DOHH2 (cell line): ENCODE measurements around the gene FAS.

ENCODE experiments used
- H3F3A ChIP-seq: fragments of 200-600 bp; sonication (generic), shearing (Covaris generic); 2 replicates; pipeline ENCODE4 v1.6.0; 2016; ENCODE audit warnings: antibody characterized with exemption, mild to moderate bottlenecking; ENCODE audit not compliant: control insufficient read depth, insufficient read depth
- H3K27ac ChIP-seq: fragments of 200-600 bp; sonication (generic); 2 replicates; pipeline ENCODE4 v1.5.1; 2014; ENCODE audit warnings: low read depth, mild to moderate bottlenecking, low read length, moderate library complexity
- H3K27me3 ChIP-seq: fragments of 200-600 bp; sonication (generic); 2 replicates; pipeline ENCODE4 v1.6.1; 2014; ENCODE audit warnings: mild to moderate bottlenecking, low read length, mixed read lengths; ENCODE audit not compliant: control insufficient read depth
- H3K36me3 ChIP-seq: fragments of 200-600 bp; sonication (generic); 2 replicates; pipeline ENCODE4 v1.6.1; 2014; ENCODE audit warnings: mild to moderate bottlenecking, low read length, moderate library complexity, mixed read lengths; ENCODE audit not compliant: control insufficient read depth
- H3K4me1 ChIP-seq: fragments of 200-600 bp; sonication (generic); 2 replicates; pipeline ENCODE4 v1.6.1; 2014; ENCODE audit warnings: mild to moderate bottlenecking, low read length, mixed read lengths; ENCODE audit not compliant: control insufficient read depth
- H3K4me2 ChIP-seq: fragments of 200-600 bp; sonication (generic); 2 replicates; pipeline ENCODE4 v1.6.0; 2014; ENCODE audit warnings: mild to moderate bottlenecking, low read length, moderate library complexity
- H3K4me3 ChIP-seq: fragments of 200-600 bp; sonication (generic); 2 replicates; pipeline ENCODE4 v1.5.1; 2014; ENCODE audit warnings: mild to moderate bottlenecking, low read length, mixed read lengths
- H3K79me2 ChIP-seq: fragments of 200-600 bp; sonication (generic); 2 replicates; pipeline ENCODE4 v1.6.1; 2014; ENCODE audit warnings: mild to moderate bottlenecking, low read length, mixed read lengths; ENCODE audit not compliant: control insufficient read depth
- H3K9me2 ChIP-seq: fragments of 200-600 bp; sonication (generic); replicated peaks from 2 replicates; pipeline ENCODE4 v1.6.1; 2014; ENCODE audit warnings: mild to moderate bottlenecking, low read length, mixed read lengths; ENCODE audit not compliant: control insufficient read depth
- H3K9me3 ChIP-seq: fragments of 200-600 bp; sonication (generic); 2 replicates; pipeline ENCODE4 v1.6.1; 2014; ENCODE audit warnings: antibody characterized with exemption, low read length, mixed read lengths; ENCODE audit not compliant: control insufficient read depth, insufficient read depth
- H4K20me1 ChIP-seq: fragments of 200-600 bp; sonication (generic); 2 replicates; pipeline ENCODE4 v1.6.0; 2014; ENCODE audit warnings: low read depth, mild to moderate bottlenecking, antibody characterized with exemption, low read length, moderate library complexity; ENCODE audit not compliant: control insufficient read depth, insufficient read depth
- EZH2phosphoT487 ChIP-seq: fragments of 200-600 bp; sonication (generic); IDR thresholded peaks from 2 replicates; pipeline ENCODE4 v1.6.1; 2017; ENCODE audit warnings: borderline replicate concordance, mild to moderate bottlenecking, antibody characterized with exemption, low read length, moderate library complexity, mixed read lengths
- TF ChIP-seq, protein P1 (sequence below): fragments of 200-600 bp; sonication (generic); IDR thresholded peaks from one replicate; pipeline ENCODE4 v1.5.1; 2014; ENCODE audit warnings: antibody characterized with exemption, mild to moderate bottlenecking, low read depth, low read length; ENCODE audit not compliant: poor library complexity, severe bottlenecking

FAS gene

DNA sequence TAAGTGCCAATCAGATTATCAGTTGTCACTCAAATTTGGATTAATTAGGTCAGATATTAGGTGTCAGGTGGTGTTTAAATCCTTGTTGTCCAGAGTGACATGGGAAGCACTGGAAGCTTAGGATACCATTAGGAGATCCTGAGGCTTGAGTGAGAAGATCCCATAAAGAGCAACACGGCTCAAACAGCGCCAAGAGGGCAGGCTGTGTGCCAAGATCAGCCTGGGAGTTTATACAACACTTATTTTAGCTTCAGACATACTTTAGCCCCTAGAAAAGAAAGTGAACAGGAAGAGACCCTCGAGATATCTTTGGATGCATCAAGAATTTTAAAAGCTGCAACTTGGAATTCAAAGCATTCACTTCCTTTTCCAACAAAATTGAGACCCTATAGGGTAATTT lies 23.8 kb upstream of the FAS start:
- Histone ChIP-seq H3F3A (no peaks in the 10 kb centered on the region), H3K9me2 (no peaks in the 10 kb centered on the region), H3K79me2 (no peaks in the 10 kb centered on the region), H3K36me3 (no peaks in the 10 kb centered on the region), H4K20me1 (no peaks in the 10 kb centered on the region), H3K4me3 (no peak overlapping the region), H3K9me3 (no peaks in the 10 kb centered on the region), H3K27me3 (peaks cover 9% of the 10 kb centered on the region; the same call in 1 of the 2 replicates), H3K27ac (no peak overlapping the region), H3K4me1 (no peaks in the 10 kb centered on the region), H3K4me2 (no peak overlapping the region)
- TF ChIP-seq, protein P1, sequence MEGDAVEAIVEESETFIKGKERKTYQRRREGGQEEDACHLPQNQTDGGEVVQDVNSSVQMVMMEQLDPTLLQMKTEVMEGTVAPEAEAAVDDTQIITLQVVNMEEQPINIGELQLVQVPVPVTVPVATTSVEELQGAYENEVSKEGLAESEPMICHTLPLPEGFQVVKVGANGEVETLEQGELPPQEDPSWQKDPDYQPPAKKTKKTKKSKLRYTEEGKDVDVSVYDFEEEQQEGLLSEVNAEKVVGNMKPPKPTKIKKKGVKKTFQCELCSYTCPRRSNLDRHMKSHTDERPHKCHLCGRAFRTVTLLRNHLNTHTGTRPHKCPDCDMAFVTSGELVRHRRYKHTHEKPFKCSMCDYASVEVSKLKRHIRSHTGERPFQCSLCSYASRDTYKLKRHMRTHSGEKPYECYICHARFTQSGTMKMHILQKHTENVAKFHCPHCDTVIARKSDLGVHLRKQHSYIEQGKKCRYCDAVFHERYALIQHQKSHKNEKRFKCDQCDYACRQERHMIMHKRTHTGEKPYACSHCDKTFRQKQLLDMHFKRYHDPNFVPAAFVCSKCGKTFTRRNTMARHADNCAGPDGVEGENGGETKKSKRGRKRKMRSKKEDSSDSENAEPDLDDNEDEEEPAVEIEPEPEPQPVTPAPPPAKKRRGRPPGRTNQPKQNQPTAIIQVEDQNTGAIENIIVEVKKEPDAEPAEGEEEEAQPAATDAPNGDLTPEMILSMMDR: no peak

DNA sequence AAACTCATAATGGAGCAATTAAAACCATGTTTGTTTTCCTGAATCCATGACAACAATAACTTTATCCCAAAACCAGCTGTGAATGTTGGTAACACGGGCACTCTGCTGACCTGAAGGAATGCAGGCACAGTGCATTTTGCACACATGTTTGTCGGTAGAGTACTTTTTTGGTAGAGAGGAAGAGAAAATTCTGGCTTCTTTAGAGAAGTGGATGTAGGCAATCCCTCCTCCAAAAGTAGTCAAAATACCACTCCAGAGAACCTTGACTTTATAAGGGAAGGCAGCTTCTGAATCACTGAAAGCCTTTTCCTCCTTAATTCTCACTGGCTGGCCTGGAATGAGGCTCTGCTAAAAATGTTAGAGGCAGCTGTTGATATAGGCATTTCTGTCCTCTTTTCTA lies 22.2 kb upstream of the FAS start:
- no peaks in the 10 kb centered on the region for H3F3A ChIP-seq
- H3K27me3 ChIP-seq: peaks cover 9% of the 10 kb centered on the region; the same call in 1 of the 2 replicates
- H3K4me1 ChIP-seq: no peaks in the 10 kb centered on the region
- H3K36me3 ChIP-seq: no peaks in the 10 kb centered on the region
- no peak for TF ChIP-seq EZH2phosphoT487
- TF ChIP-seq, protein P1: no peak
- no peaks in the 10 kb centered on the region for H3K79me2 ChIP-seq
- no peaks in the 10 kb centered on the region for H3K9me3 ChIP-seq
- H3K4me3 ChIP-seq: no peak overlapping the region
- no peaks in the 10 kb centered on the region for H3K9me2 ChIP-seq
- no peak overlapping the region for H3K27ac ChIP-seq
- no peaks in the 10 kb centered on the region for H4K20me1 ChIP-seq
- no peak overlapping the region for H3K4me2 ChIP-seq

DNA sequence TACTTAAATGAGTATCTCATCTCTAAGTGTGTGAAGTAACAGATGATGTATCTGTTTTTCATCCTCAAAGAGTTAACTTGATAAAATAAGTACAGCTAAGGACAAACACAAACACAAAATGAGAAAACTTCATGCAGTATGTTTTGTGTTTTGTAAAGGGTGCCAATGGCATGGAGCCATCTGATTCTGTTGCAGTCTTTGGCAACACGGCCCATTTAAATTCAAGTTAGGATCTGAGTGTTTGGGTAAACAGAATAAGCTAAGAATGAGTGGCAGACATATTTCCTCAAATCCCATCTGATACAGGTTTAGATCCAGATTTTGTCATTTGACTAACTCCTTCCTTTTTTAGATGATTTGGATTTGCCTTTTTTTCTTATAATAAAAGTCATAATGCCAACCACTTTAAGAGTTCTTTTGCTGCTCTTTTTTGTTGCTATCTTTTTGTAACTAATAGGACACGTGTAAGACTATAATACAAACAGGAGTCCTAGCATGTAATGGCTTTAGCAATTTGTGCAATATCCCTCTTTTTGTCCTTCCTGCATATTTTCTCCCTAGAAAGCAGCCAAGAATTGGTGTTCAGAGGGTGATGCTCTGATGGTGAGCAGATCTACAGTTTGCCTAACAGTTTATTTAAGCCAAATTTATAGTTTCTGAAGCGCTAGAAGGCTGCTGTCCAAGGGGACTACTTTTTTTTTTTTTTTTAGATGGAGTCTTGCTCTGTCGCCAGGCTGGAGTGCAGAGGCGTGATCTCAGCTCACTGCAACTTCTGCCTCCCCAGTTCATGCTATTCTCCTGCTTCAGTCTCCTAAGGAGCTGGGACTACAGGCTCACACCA lies 19.2 kb upstream of the FAS start:
- Histone ChIP-seq H3K9me2 (no peaks in the 10 kb centered on the region), H3K9me3 (no peaks in the 10 kb centered on the region), H3K4me1 (peaks cover 9% of the 10 kb centered on the region), H3K36me3 (no peaks in the 10 kb centered on the region), H3K27ac (no peak overlapping the region), H3K79me2 (no peaks in the 10 kb centered on the region), H3K4me3 (no peak overlapping the region), H3K4me2 (no peak overlapping the region), H4K20me1 (no peaks in the 10 kb centered on the region), H3F3A (no peaks in the 10 kb centered on the region), H3K27me3 (peaks cover 9% of the 10 kb centered on the region; the same call in 1 of the 2 replicates)
- TF ChIP-seq, protein P1: no peak
- no peak for TF ChIP-seq EZH2phosphoT487
